ENCODE measurements around the gene NCKAP1.

DNA sequence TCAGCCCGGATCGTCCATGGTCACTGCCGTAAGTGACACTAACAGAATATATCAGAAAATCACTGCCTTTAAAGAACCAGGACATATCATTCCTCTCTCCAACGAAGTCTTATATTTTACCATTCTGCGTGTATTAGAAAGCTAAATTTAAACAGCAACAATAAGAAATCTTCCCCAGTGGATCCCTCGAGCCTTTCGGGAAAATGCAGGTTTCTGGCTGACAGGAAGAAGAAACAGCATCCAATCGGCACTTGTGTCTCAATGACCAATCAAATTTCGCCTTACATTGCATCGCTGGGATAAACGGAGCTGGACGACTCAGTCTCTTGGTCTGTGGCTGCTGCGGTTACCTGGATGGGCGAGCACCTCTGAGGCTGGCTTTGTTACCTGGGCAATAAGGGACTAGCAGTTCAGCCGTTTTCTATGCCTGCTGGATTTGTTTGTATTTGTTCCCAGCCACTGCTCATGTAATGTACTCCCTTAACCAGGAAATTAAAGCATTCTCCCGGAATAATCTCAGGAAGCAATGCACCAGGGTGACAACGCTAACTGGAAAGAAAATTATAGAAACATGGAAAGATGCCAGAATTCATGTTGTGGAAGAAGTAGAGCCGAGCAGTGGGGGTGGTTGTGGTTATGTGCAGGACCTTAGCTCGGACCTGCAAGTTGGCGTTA, 40.3 kb upstream of the NCKAP1 start, which contains the start of gene DUSP19:
- TF ChIP-seq TAF1 (IDR thresholded peaks at IDR 0.05; ENCODE audit: borderline replicate concordance, low read depth, low read length) (peak; percentile 64), POLR2A (IDR thresholded peaks at IDR 0.05; ENCODE audit: low read depth, low read length) (peak; percentile 68), POLR2AphosphoS5 (IDR thresholded peaks at IDR 0.05; ENCODE audit: low read depth, low read length) (peak; percentile 44; the same call in 1 of the 2 replicates)
